ENCODE measurements around the gene OTUD5.
A peak's percentile ranks its signal among the peaks of the same experiment; 100 is the strongest.

The OTUD5 gene

GRCh38 chrX:49001521-49002090 is 44.2 kb upstream of the OTUD5 start:
- H3K27me3 ChIP-seq (ENCODE audit: insufficient read depth, poor library complexity, severe bottlenecking) = no peaks in the 10 kb centered on the region
- peak overlapping the region; percentile 98 for H3K27ac ChIP-seq (replicated peaks)
- DNase-seq (ENCODE audit: low read depth in 1 of 2, low spot score in 1 of 2) = peak in 1 of 2 experiments; percentile 52
- no peak for TF ChIP-seq SPI1 (IDR thresholded peaks at IDR 0.05; ENCODE audit: borderline replicate concordance, low read depth)
- TF ChIP-seq CTCF (IDR thresholded peaks at IDR 0.05; ENCODE audit: insufficient read depth, low read length) = no peak
- TF ChIP-seq REST (IDR thresholded peaks at IDR 0.05; ENCODE audit: insufficient replicate concordance, low read depth) = no peak
- no peak for TF ChIP-seq POLR2AphosphoS5 (IDR thresholded peaks at IDR 0.05; ENCODE audit: low read depth)
- no peak for TF ChIP-seq GABPA (IDR thresholded peaks at IDR 0.05; ENCODE audit: low read depth)
- H3K4me3 ChIP-seq (replicated peaks; ENCODE audit: insufficient read depth, low read length) = peak overlapping the region; percentile 69

- H3K4me3 ChIP-seq (replicated peaks; ENCODE audit: insufficient read depth, low read length) = no peak overlapping the region
- no peak for TF ChIP-seq SPI1 (IDR thresholded peaks at IDR 0.05; ENCODE audit: borderline replicate concordance, low read depth)
- TF ChIP-seq CTCF (IDR thresholded peaks at IDR 0.05; ENCODE audit: insufficient read depth, low read length) = no peak
- TF ChIP-seq REST (IDR thresholded peaks at IDR 0.05; ENCODE audit: insufficient replicate concordance, low read depth) = no peak
- TF ChIP-seq POLR2AphosphoS5 (IDR thresholded peaks at IDR 0.05; ENCODE audit: low read depth) = no peak
- no peak for TF ChIP-seq GABPA (IDR thresholded peaks at IDR 0.05; ENCODE audit: low read depth)
- DNase-seq (ENCODE audit: low read depth in 1 of 2, low spot score in 1 of 2) = no peak
- H3K27me3 ChIP-seq (ENCODE audit: insufficient read depth, poor library complexity, severe bottlenecking) = no peaks in the 10 kb centered on the region
- H3K27ac ChIP-seq (replicated peaks) = no peak overlapping the region
Measured at GRCh38 chrX:49000636-49001035, 43.2 kb upstream of the OTUD5 start.

GRCh38 chrX:48999030-48999429 is 41.6 kb upstream of the OTUD5 start:
- Histone ChIP-seq H3K4me3 (replicated peaks; ENCODE audit: insufficient read depth, low read length) (no peak overlapping the region), H3K27ac (replicated peaks) (no peak overlapping the region), H3K27me3 (ENCODE audit: insufficient read depth, poor library complexity, severe bottlenecking) (no peaks in the 10 kb centered on the region)
- DNase-seq (ENCODE audit: low read depth in 1 of 2, low spot score in 1 of 2) = no peak
- TF ChIP-seq CTCF (IDR thresholded peaks at IDR 0.05; ENCODE audit: insufficient read depth, low read length) = no peak
- TF ChIP-seq SPI1 (IDR thresholded peaks at IDR 0.05; ENCODE audit: borderline replicate concordance, low read depth) = no peak
- no peak for TF ChIP-seq GABPA (IDR thresholded peaks at IDR 0.05; ENCODE audit: low read depth)
- no peak for TF ChIP-seq POLR2AphosphoS5 (IDR thresholded peaks at IDR 0.05; ENCODE audit: low read depth)
- TF ChIP-seq REST (IDR thresholded peaks at IDR 0.05; ENCODE audit: insufficient replicate concordance, low read depth) = no peak
